ENCODE results near the gene INPP5F.
A peak's percentile ranks its signal among the peaks of the same experiment; 100 is the strongest.
"Not testable (repeated sequence)": the region's sequence is repeated elsewhere in the genome, so short reads cannot be mapped to it uniquely, and the experiment has no call there.

INPP5F gene

DNA sequence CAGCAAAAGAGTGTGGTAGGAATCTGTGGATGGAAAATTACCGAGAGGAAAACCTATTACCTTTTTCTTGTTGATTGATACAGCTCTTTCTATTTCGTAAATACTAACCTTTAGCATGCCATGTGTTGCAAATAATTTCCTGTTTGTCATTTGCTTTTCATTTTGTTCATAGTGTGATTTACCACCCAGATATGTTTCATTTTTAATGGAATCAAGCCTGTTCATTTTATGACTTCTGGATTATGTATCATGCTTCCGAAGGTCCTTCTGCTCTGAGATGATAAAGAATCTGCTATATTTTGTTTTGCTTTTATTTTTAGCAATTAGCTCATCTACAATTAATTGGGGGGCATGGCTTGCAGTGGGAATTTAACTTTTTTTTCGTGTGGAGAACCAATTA lies 46.5 kb downstream of the INPP5F start:
- FAIRE-seq (no peak), DNase-seq (ENCODE audit: extremely low spot score, insufficient read length, low read depth) (no peak)

- not testable (repeated sequence) for DNase-seq (ENCODE audit: extremely low spot score, insufficient read length, low read depth); FAIRE-seq
These were observed 47.2 kb downstream of the INPP5F start for GRCh38 chr10:119773041-119773440.

DNA sequence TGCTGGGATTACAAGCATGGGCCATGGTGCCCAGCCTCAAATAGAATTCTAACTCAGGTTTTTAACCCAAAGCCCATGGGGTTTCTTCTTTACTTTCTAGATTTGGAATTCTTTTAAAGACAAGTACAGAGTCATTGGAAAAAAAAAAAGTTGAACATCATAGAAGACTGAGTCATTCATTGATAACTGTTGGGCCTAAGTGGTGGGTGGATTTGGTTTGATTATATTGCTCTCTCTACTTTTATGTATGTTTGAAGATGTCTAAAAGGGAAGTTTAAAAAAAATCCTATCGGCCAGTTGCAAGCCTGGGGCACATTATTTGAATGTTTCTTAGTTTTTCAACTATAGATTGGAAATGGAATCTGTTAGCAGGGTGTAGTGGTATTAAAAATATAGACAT lies 49.7 kb downstream of the INPP5F start:
- FAIRE-seq (no peak), DNase-seq (ENCODE audit: extremely low spot score, insufficient read length, low read depth) (no peak)

DNA sequence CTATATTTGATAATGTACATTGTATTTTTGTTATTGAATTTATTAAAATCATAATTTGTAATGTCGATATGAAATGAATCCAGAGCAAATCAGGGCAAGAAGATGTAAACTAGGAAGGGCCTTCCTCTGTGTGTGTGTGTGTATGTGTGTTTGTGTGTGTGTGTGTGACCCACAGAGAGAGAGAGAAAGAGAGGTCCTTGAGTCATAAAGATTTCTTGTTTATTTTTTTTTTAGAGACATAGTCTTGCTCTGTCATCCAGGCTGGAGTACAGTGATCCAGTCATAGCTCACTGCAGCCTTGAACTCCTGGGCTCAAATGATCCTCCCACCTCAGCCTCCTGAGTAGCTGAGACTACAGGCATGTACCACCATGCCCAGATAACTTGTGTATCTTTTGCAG lies 50.7 kb downstream of the INPP5F start:
- DNase-seq (ENCODE audit: extremely low spot score, insufficient read length, low read depth) (no peak), FAIRE-seq (no peak)

GRCh38 chr10:119777686-119778085 lies 51.8 kb downstream of the INPP5F start:
- FAIRE-seq = no peak
- DNase-seq (ENCODE audit: extremely low spot score, insufficient read length, low read depth) = no peak

DNA sequence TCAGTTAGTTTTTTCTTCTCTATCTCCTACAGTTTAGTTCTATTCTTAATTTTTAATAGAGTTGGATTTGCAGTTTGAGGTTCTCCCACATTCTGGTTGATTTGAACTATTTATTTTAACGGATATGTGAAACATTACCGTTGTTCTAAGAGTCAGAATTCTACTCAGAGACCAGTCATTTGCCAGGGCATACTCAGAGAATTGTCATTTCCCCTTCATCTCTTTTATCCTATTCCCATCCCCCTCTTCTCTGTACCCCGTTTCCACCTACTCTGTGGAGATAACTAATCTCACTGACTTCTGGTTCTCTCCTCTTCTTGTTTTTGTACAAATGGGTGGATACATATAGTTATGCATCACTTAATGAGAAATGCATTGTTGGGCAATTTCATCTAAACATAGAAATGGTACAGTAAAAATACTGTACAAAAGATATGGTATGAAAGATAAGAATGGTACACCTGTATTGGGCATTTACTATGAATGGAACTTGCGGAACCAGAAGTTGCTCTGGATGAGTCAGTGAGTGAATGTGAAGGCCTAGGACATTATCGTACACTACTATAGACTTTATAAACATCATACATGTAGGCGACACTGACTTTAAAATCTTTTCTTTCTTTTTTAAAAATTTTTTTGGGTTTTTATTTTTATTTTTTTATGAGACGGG lies 53.1 kb downstream of the INPP5F start:
- no peak for DNase-seq (ENCODE audit: extremely low spot score, insufficient read length, low read depth)
- FAIRE-seq = no peak

- no peak for DNase-seq (ENCODE audit: extremely low spot score, insufficient read length, low read depth)
- FAIRE-seq = no peak
These were observed 55.1 kb downstream of the INPP5F start for GRCh38 chr10:119780879-119781480.

- FAIRE-seq = no peak
These were observed 55.6 kb downstream of the INPP5F start for GRCh38 chr10:119781498-119781897.

GRCh38 chr10:119782981-119783664 lies 57.3 kb downstream of the INPP5F start:
- FAIRE-seq = no peak
- DNase-seq (ENCODE audit: extremely low spot score, insufficient read length, low read depth) = no peak

More at GRCh38 chr10:119781498-119781897, 55.6 kb downstream of the INPP5F start:
- DNase-seq (ENCODE audit: extremely low spot score, insufficient read length, low read depth) = no peak

- no peak for DNase-seq (ENCODE audit: extremely low spot score, insufficient read length, low read depth)
- FAIRE-seq = no peak
These were observed 57.8 kb downstream of the INPP5F start for GRCh38 chr10:119783665-119784027.

DNA sequence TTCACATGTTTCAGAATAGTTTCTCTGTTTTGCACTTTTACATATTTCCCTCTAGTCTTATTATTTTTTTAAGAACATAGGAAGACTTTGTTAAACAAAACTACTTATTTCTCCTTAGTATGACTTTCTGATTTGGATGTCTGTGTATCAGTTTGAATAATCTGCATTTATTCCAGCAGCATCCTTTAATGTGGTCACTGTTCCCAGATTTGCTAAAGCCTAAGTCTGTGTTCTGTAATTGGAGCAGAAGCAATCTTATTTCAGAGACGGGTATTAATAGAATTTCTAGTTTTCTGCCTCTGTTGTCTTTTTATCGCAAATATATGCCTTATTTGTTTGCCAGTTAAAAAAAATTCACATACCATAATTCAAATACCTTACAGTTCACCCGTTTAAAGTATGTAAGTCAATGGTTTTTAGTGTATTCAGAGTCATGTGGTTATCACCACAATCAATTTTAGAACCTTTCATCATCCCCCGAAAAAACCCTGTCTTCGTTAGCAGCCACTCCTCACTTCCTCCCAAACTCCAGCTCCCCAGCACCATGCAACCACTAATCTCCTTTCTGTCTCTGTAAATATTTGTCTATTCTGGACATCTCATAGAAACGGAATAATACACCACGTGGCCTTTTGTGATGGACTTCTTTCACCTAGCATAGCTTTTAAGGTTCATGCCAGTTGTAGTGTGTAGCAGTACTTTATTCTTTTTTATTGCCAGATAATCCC lies 58.7 kb downstream of the INPP5F start:
- no peak for DNase-seq (ENCODE audit: extremely low spot score, insufficient read length, low read depth)
- FAIRE-seq = peak; percentile 78

DNA sequence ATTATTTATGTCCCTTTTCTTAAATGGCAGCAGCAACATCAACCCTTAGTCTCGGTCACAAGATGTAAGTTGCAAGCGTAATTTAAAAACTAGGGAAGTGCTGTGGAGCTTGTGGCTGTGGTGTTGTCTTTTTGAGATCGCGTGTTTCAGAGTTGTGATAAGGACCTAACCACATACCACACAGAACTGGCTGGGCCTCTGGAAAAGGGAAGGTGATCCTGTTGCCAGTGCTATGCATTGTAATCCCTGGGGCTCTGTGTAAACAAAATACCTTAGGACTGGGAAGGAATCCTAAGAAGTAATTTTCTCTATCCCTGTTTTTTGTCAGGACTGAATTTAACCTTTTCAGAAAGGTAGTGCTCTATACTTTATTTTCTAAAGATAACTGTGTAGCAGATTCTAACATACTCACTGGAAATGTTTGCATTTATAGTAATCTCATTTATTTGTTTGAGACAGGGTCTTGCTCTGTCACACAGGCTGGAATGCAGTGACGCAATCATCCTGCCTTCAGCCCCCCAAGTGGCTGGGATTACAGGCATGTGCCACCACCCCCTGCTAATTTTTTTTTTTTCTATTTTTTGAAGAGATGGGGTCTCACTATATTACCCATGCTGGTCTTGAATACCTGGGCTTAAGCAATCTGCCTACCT lies 60.4 kb downstream of the INPP5F start:
- no peak for DNase-seq (ENCODE audit: extremely low spot score, insufficient read length, low read depth)
- FAIRE-seq = no peak

- not testable (repeated sequence) for DNase-seq (ENCODE audit: extremely low spot score, insufficient read length, low read depth); FAIRE-seq
These were observed 69.3 kb downstream of the INPP5F start for GRCh38 chr10:119795101-119795500.

GRCh38 chr10:119796039-119796438 lies 70.2 kb downstream of the INPP5F start:
- no peak for FAIRE-seq
- DNase-seq (ENCODE audit: extremely low spot score, insufficient read length, low read depth) = no peak

DNA sequence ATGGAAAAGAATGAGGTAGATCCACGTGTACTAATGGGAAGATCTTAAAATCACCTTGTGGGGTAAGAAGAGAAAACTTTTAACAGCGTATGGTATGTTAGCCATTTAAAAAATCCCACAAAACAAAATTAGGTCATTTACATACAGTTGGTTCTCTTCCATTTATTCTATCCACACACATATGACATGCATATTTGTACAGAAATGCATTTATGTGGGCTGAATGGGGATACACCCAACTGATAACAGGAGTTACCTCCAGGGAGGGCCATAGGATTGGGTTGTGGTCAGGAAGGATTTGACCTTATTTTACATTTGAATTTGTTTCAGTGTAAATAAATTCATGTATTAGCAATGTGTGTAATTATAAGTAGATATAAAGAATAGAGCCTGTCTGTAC lies 75.3 kb downstream of the INPP5F start:
- no peak for DNase-seq (ENCODE audit: extremely low spot score, insufficient read length, low read depth)
- no peak for FAIRE-seq

- DNase-seq (ENCODE audit: extremely low spot score, insufficient read length, low read depth) (no peak), FAIRE-seq (no peak)
These were observed 76.2 kb downstream of the INPP5F start for GRCh38 chr10:119801998-119802538.

DNA sequence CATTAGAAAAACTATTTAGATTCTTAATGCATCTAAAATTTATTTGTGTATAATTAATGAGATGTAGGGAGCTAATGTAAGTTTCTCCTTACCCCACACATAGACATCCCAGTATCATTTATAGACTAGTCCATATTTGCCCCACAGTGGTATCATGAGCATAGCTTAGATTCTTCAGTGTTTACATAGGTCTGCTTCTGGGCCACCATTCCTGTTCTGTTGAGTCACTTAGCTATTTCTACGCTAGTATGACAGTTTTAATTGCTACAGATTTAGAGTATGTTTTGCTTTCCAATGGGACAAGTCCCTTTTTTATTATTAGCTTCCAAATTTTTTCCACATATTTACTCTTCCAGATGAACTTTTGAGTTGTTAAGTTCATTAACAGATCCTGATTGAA lies 77.4 kb downstream of the INPP5F start:
- DNase-seq (ENCODE audit: extremely low spot score, insufficient read length, low read depth) (no peak), FAIRE-seq (no peak)

GRCh38 chr10:119805702-119806230 lies 79.9 kb downstream of the INPP5F start:
- FAIRE-seq = no peak
- DNase-seq (ENCODE audit: extremely low spot score, insufficient read length, low read depth) = no peak

- DNase-seq (ENCODE audit: extremely low spot score, insufficient read length, low read depth) = no peak
- no peak for FAIRE-seq
These were observed 80.7 kb downstream of the INPP5F start for GRCh38 chr10:119806334-119807130.
